Activated T-cell treated with anti-CD3 and anti-CD28 coated beads, Interleukin-2, amount 50 U/mL, for 72 hours (primary cell): ENCODE data around the gene BSCL2. TPM values are rescaled to one million over a fixed set of nuclear protein-coding genes. Genes with fewer than 3 reads are reported as not detected.
"Not testable (repeated sequence)": the region's sequence is repeated elsewhere in the genome, so short reads cannot be mapped to it uniquely, and the experiment has no call there.

ENCODE experiments used
- ATAC-seq, 2 donors: fragments of 150-1000 bp; cut with Tn5 transposase; replicated peaks in 1 of 2; 2 replicates each; pipeline ENCODE4 v1.10.0; 2021; ENCODE audit warnings: moderate library complexity in 2 of 2, mild to moderate bottlenecking in 1 of 2
- DNase-seq, 2 donors: peaks; one replicate each; pipeline ENCODE4 v3.0.0; 2021 to 2022; ENCODE audit warnings: mixed read lengths in 1 of 2
- H3K27ac Mint-ChIP-seq: one replicate; pipeline ENCODE4 v1.8.0; 2022; ENCODE audit warnings: mild to moderate bottlenecking, moderate library complexity, mixed read lengths
- H3K27me3 Mint-ChIP-seq: one replicate; pipeline ENCODE4 v1.8.0; 2022; ENCODE audit warnings: low read depth, mixed read lengths
- H3K36me3 Mint-ChIP-seq, 2 donors: one replicate each; pipeline ENCODE4 v1.8.0; 2022; ENCODE audit warnings: mixed read lengths in 2 of 2, mild to moderate bottlenecking in 1 of 2; ENCODE audit not compliant: insufficient read depth in 2 of 2
- H3K4me1 Mint-ChIP-seq: one replicate; pipeline ENCODE4 v1.8.0; 2022; ENCODE audit warnings: low read depth, mixed read lengths
- H3K4me3 Mint-ChIP-seq, 2 donors: one replicate each; pipeline ENCODE4 v1.8.0; 2022; ENCODE audit warnings: mild to moderate bottlenecking in 2 of 2, mixed read lengths in 2 of 2, moderate library complexity in 2 of 2
- H3K9me3 Mint-ChIP-seq, 2 donors: one replicate each; pipeline ENCODE4 v1.8.0; 2022; ENCODE audit warnings: mixed read lengths in 2 of 2
- total RNA-seq, 2 donors: library from RNA; stranded (reverse); gene quantifications; one replicate each; pipeline ENCODE4 v1.2.3, GENCODE V29; 2022

Gene BSCL2
- total RNA-seq, 2 donors from 2014 or later: 38.4 to 40.7 TPM

GRCh38 chr11:62712861-62713260 is 5.6 kb upstream of the BSCL2 start:
- ATAC-seq (no peak), DNase-seq (no peak)
- Mint-ChIP-seq H3K9me3 (no peaks in the 10 kb centered on the region), H3K4me1 (peaks cover 65% of the 10 kb centered on the region), H3K27me3 (no peaks in the 10 kb centered on the region), H3K4me3 (peak overlapping the region; percentile 59 to 85), H3K36me3 (peaks cover under 1 to 26% of the 10 kb centered on the region in 2 donors), H3K27ac (peak overlapping the region; percentile 98)

- H3K9me3 Mint-ChIP-seq: no peaks in the 10 kb centered on the region
- peaks cover 0 to 23% of the 10 kb centered on the region in 2 donors for H3K36me3 Mint-ChIP-seq
- peak overlapping the region; percentile 59 to 85 for H3K4me3 Mint-ChIP-seq
- peaks cover 69% of the 10 kb centered on the region for H3K4me1 Mint-ChIP-seq
- ATAC-seq (no peak), DNase-seq (no peak)
- H3K27ac Mint-ChIP-seq: peak overlapping the region; percentile 98
- H3K27me3 Mint-ChIP-seq: no peaks in the 10 kb centered on the region
Measured at GRCh38 chr11:62712276-62712812, 5.1 kb upstream of the BSCL2 start.

GRCh38 chr11:62710001-62710345 is 2.7 kb upstream of the BSCL2 start:
- Mint-ChIP-seq H3K27ac (peak overlapping the region; percentile 93), H3K4me3 (peak overlapping the region; percentile 89), H3K36me3 (peaks cover 0 to 17% of the 10 kb centered on the region in 2 donors), H3K4me1 (peaks cover 80% of the 10 kb centered on the region), H3K27me3 (no peaks in the 10 kb centered on the region), H3K9me3 (no peaks in the 10 kb centered on the region)
- ATAC-seq: no peak
- peak in 1 of 2 donors; percentile 23 for DNase-seq

- Mint-ChIP-seq H3K4me3 (peak overlapping the region; percentile 89), H3K4me1 (peaks cover 75% of the 10 kb centered on the region), H3K9me3 (no peaks in the 10 kb centered on the region), H3K27ac (peak overlapping the region; percentile 93), H3K36me3 (peaks cover 0 to 17% of the 10 kb centered on the region in 2 donors), H3K27me3 (no peaks in the 10 kb centered on the region)
- ATAC-seq (peak; percentile 77 to 79), DNase-seq (peak; percentile 96 to 97)
Measured at GRCh38 chr11:62709247-62710000, 2.2 kb upstream of the BSCL2 start.

- H3K27me3 Mint-ChIP-seq: no peaks in the 10 kb centered on the region
- H3K36me3 Mint-ChIP-seq: peaks cover 0 to 14% of the 10 kb centered on the region in 2 donors
- ATAC-seq (peak; percentile 42 to 49), DNase-seq (peak; percentile 64 to 65)
- H3K9me3 Mint-ChIP-seq: no peaks in the 10 kb centered on the region
- peak overlapping the region; percentile 93 for H3K27ac Mint-ChIP-seq
- peaks cover 69% of the 10 kb centered on the region for H3K4me1 Mint-ChIP-seq
- H3K4me3 Mint-ChIP-seq: peak overlapping the region; percentile 89
Measured at GRCh38 chr11:62708793-62709192, 1.6 kb upstream of the BSCL2 start.

- H3K36me3 Mint-ChIP-seq: peaks cover 0 to 14% of the 10 kb centered on the region in 2 donors
- no peak for DNase-seq
- no peaks in the 10 kb centered on the region for H3K27me3 Mint-ChIP-seq
- H3K4me3 Mint-ChIP-seq: peak overlapping the region; percentile 89
- ATAC-seq: no peak
- peak overlapping the region; percentile 93 for H3K27ac Mint-ChIP-seq
- H3K4me1 Mint-ChIP-seq: peaks cover 65% of the 10 kb centered on the region
- no peaks in the 10 kb centered on the region for H3K9me3 Mint-ChIP-seq
Measured at GRCh38 chr11:62708392-62708791, 1.2 kb upstream of the BSCL2 start.

- H3K36me3 Mint-ChIP-seq: peaks cover 1 to 11% of the 10 kb centered on the region in 2 donors
- peaks cover 51% of the 10 kb centered on the region for H3K4me1 Mint-ChIP-seq
- no peaks in the 10 kb centered on the region for H3K27me3 Mint-ChIP-seq
- ATAC-seq (no peak), DNase-seq (no peak)
- peak overlapping the region; percentile 68 to 96 for H3K4me3 Mint-ChIP-seq
- no peak overlapping the region for H3K27ac Mint-ChIP-seq
- H3K9me3 Mint-ChIP-seq: no peaks in the 10 kb centered on the region
Measured at GRCh38 chr11:62706850-62707247, 375 bp downstream of the BSCL2 start.

- peaks cover 51% of the 10 kb centered on the region for H3K4me1 Mint-ChIP-seq
- DNase-seq (peak; percentile 93 to 95), ATAC-seq (peak; percentile 78 to 79)
- H3K27ac Mint-ChIP-seq: no peak overlapping the region
- H3K36me3 Mint-ChIP-seq: peaks cover 1 to 11% of the 10 kb centered on the region in 2 donors
- H3K27me3 Mint-ChIP-seq: no peaks in the 10 kb centered on the region
- H3K4me3 Mint-ChIP-seq: peak overlapping the region; percentile 96
- H3K9me3 Mint-ChIP-seq: no peaks in the 10 kb centered on the region
Measured at GRCh38 chr11:62705880-62706849, 1.1 kb downstream of the BSCL2 start.

- Mint-ChIP-seq H3K27me3 (no peaks in the 10 kb centered on the region), H3K4me3 (peak overlapping the region; percentile 96), H3K27ac (no peak overlapping the region), H3K9me3 (no peaks in the 10 kb centered on the region), H3K4me1 (peaks cover 48% of the 10 kb centered on the region), H3K36me3 (peaks cover 1 to 10% of the 10 kb centered on the region in 2 donors)
- ATAC-seq (no peak), DNase-seq (no peak)
Measured at GRCh38 chr11:62705413-62705812, 1.8 kb downstream of the BSCL2 start.

- H3K27me3 Mint-ChIP-seq, H3K36me3 Mint-ChIP-seq, DNase-seq, H3K4me3 Mint-ChIP-seq, ATAC-seq, H3K27ac Mint-ChIP-seq, H3K9me3 Mint-ChIP-seq: not testable (repeated sequence)
- H3K4me1 Mint-ChIP-seq: peaks cover 37% of the 10 kb centered on the region
Measured at GRCh38 chr11:62703921-62704320, 3.3 kb downstream of the BSCL2 start.

GRCh38 chr11:62702246-62702645 is 5.0 kb downstream of the BSCL2 start:
- Mint-ChIP-seq H3K4me1 (peaks cover 21% of the 10 kb centered on the region), H3K36me3 (peaks cover 1 to 13% of the 10 kb centered on the region in 2 donors), H3K9me3 (no peaks in the 10 kb centered on the region), H3K4me3 (no peak overlapping the region), H3K27ac (peak overlapping the region; percentile 69), H3K27me3 (no peaks in the 10 kb centered on the region)
- ATAC-seq (peak in 1 of 2 donors; percentile 22), DNase-seq (no peak)

GRCh38 chr11:62694455-62695167 is 12.6 kb downstream of the BSCL2 start:
- Mint-ChIP-seq H3K36me3 (peaks cover 0 to 6% of the 10 kb centered on the region in 2 donors), H3K27ac (no peak overlapping the region), H3K4me1 (peaks cover 8% of the 10 kb centered on the region), H3K27me3 (no peaks in the 10 kb centered on the region), H3K4me3 (no peak overlapping the region), H3K9me3 (no peaks in the 10 kb centered on the region)
- DNase-seq (peak; percentile 79 to 81), ATAC-seq (peak; percentile 85 to 91)
